SIG-M5 treated with dmso at 0.1 percent for 504 hours (cell line): ENCODE results near the gene RNF13.

ENCODE experiments used
- DNase-seq: peaks from one replicate; lab custom pipeline; 2025; ENCODE audit not compliant: unreplicated experiment; lab: John Stamatoyannopoulos, UW

The RNF13 gene

GRCh38 chr3:149989307-149989706 lies 176.3 kb downstream of the RNF13 start:
- no peak for DNase-seq

- no peak for DNase-seq
These were observed 177.5 kb downstream of the RNF13 start for GRCh38 chr3:149990423-149990948.

GRCh38 chr3:149992416-149993058 lies 179.5 kb downstream of the RNF13 start:
- DNase-seq: no peak

- DNase-seq: no peak
These were observed 185.9 kb downstream of the RNF13 start for GRCh38 chr3:149998946-149999345.

DNA sequence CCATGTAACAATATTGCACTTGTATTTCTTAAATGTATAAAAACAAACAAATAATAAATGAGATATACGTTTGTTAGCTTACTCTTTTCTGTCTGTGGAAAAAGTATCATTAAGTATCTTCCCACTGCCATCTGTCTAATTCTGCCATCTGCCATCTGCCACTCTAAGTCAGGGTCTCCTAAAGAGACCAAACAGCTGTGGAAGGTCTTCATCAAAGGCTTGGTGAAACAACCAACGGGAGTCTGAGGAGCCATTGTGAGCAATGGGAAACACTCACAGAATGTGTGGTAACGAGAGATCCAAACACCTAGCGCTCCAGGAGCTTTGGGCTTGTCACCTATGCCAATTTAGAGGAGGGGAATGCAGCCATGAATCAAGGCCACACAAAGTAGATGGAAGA lies 186.4 kb downstream of the RNF13 start:
- DNase-seq: no peak

- DNase-seq: no peak
These were observed 187.6 kb downstream of the RNF13 start for GRCh38 chr3:150000641-150001040.

- DNase-seq: no peak
These were observed 192.5 kb downstream of the RNF13 start for GRCh38 chr3:150005243-150006112.

- DNase-seq: no peak
These were observed 193.8 kb downstream of the RNF13 start for GRCh38 chr3:150006794-150007193.
